Measurements from ENCODE around the gene EFNA5.
A peak's percentile ranks its signal among the peaks of the same experiment; 100 is the strongest.

The EFNA5 gene

GRCh38 chr5:107680799-107681198 is 10.1 kb upstream of the EFNA5 start:
- no peaks in the 10 kb centered on the region for H3K9me3 Mint-ChIP-seq
- H3K36me3 Mint-ChIP-seq: no peaks in the 10 kb centered on the region
- no peak overlapping the region for H3K27ac Mint-ChIP-seq
- no peaks in the 10 kb centered on the region for H3K4me1 Mint-ChIP-seq
- no peak overlapping the region for H3K4me3 Mint-ChIP-seq
- ATAC-seq (no peak), DNase-seq (ENCODE audit: low spot score in 2 of 2) (no peak)

GRCh38 chr5:107680099-107680498 is 9.4 kb upstream of the EFNA5 start:
- no peak for ATAC-seq
- no peak for DNase-seq (ENCODE audit: low spot score in 2 of 2)
- H3K9me3 Mint-ChIP-seq: no peaks in the 10 kb centered on the region

GRCh38 chr5:107676702-107677101 is 6.0 kb upstream of the EFNA5 start:
- ATAC-seq (no peak), DNase-seq (ENCODE audit: low spot score in 2 of 2) (no peak)
- H3K27ac Mint-ChIP-seq: no peak overlapping the region
- no peak overlapping the region for H3K4me3 Mint-ChIP-seq
- H3K9me3 Mint-ChIP-seq: no peaks in the 10 kb centered on the region
- no peaks in the 10 kb centered on the region for H3K36me3 Mint-ChIP-seq
- peaks cover 18% of the 10 kb centered on the region for H3K4me1 Mint-ChIP-seq

More at GRCh38 chr5:107680099-107680498, 9.4 kb upstream of the EFNA5 start:
- Mint-ChIP-seq H3K36me3 (no peaks in the 10 kb centered on the region), H3K27ac (no peak overlapping the region), H3K4me3 (no peak overlapping the region), H3K4me1 (no peaks in the 10 kb centered on the region)

- H3K4me1 Mint-ChIP-seq: peaks cover 31% of the 10 kb centered on the region
- no peaks in the 10 kb centered on the region for H3K36me3 Mint-ChIP-seq
- ATAC-seq (no peak), DNase-seq (ENCODE audit: low spot score in 2 of 2) (no peak)
- H3K9me3 Mint-ChIP-seq: no peaks in the 10 kb centered on the region
- H3K4me3 Mint-ChIP-seq: no peak overlapping the region
- no peak overlapping the region for H3K27ac Mint-ChIP-seq
Observed at GRCh38 chr5:107675201-107675600, 4.5 kb upstream of the EFNA5 start.

GRCh38 chr5:107674655-107675054 is 3.9 kb upstream of the EFNA5 start:
- H3K36me3 Mint-ChIP-seq: no peaks in the 10 kb centered on the region
- ATAC-seq (no peak), DNase-seq (ENCODE audit: low spot score in 2 of 2) (no peak)

GRCh38 chr5:107673368-107674136 is 2.8 kb upstream of the EFNA5 start:
- peak; percentile 79 for ATAC-seq
- Mint-ChIP-seq H3K27ac (no peak overlapping the region), H3K9me3 (no peaks in the 10 kb centered on the region), H3K4me3 (peak overlapping the region; percentile 75), H3K36me3 (no peaks in the 10 kb centered on the region), H3K4me1 (peaks cover 31% of the 10 kb centered on the region)
- peak; percentile 69 to 88 for DNase-seq (ENCODE audit: low spot score in 2 of 2)

More at GRCh38 chr5:107674655-107675054, 3.9 kb upstream of the EFNA5 start:
- no peak overlapping the region for H3K4me3 Mint-ChIP-seq
- H3K27ac Mint-ChIP-seq: no peak overlapping the region
- peaks cover 31% of the 10 kb centered on the region for H3K4me1 Mint-ChIP-seq
- H3K9me3 Mint-ChIP-seq: no peaks in the 10 kb centered on the region

GRCh38 chr5:107673039-107673367 is 2.3 kb upstream of the EFNA5 start:
- H3K36me3 Mint-ChIP-seq: no peaks in the 10 kb centered on the region
- DNase-seq (ENCODE audit: low spot score in 2 of 2) (no peak), ATAC-seq (no peak)
- H3K4me1 Mint-ChIP-seq: peaks cover 31% of the 10 kb centered on the region
- H3K9me3 Mint-ChIP-seq: no peaks in the 10 kb centered on the region
- H3K27ac Mint-ChIP-seq: no peak overlapping the region
- peak overlapping the region; percentile 75 for H3K4me3 Mint-ChIP-seq

GRCh38 chr5:107672211-107673038 is 1.7 kb upstream of the EFNA5 start:
- Mint-ChIP-seq H3K9me3 (no peaks in the 10 kb centered on the region), H3K27ac (no peak overlapping the region), H3K4me3 (peak overlapping the region; percentile 75), H3K36me3 (no peaks in the 10 kb centered on the region), H3K4me1 (peaks cover 31% of the 10 kb centered on the region)
- DNase-seq (ENCODE audit: low spot score in 2 of 2): no peak
- ATAC-seq: peak; percentile 36

- no peak for DNase-seq (ENCODE audit: low spot score in 2 of 2)
Observed at GRCh38 chr5:107671742-107672210, 1.0 kb upstream of the EFNA5 start.

GRCh38 chr5:107670087-107670931 is 428 bp downstream of the EFNA5 start:
- DNase-seq (ENCODE audit: low spot score in 2 of 2) (peak in 1 of 2 donors; percentile 55), ATAC-seq (peak; percentile 31)
- H3K36me3 Mint-ChIP-seq: no peaks in the 10 kb centered on the region
- peak overlapping the region; percentile 75 for H3K4me3 Mint-ChIP-seq
- peaks cover 31% of the 10 kb centered on the region for H3K4me1 Mint-ChIP-seq
- peak overlapping the region; percentile 32 for H3K27ac Mint-ChIP-seq
- no peaks in the 10 kb centered on the region for H3K9me3 Mint-ChIP-seq

More at GRCh38 chr5:107671742-107672210, 1.0 kb upstream of the EFNA5 start:
- no peaks in the 10 kb centered on the region for H3K9me3 Mint-ChIP-seq
- no peak overlapping the region for H3K27ac Mint-ChIP-seq
- ATAC-seq: no peak
- no peaks in the 10 kb centered on the region for H3K36me3 Mint-ChIP-seq
- H3K4me1 Mint-ChIP-seq: peaks cover 31% of the 10 kb centered on the region
- peak overlapping the region; percentile 75 for H3K4me3 Mint-ChIP-seq

- Mint-ChIP-seq H3K27ac (no peak overlapping the region), H3K9me3 (no peaks in the 10 kb centered on the region), H3K36me3 (no peaks in the 10 kb centered on the region), H3K4me1 (peaks cover 31% of the 10 kb centered on the region), H3K4me3 (peak overlapping the region; percentile 75)
- DNase-seq (ENCODE audit: low spot score in 2 of 2) (no peak), ATAC-seq (no peak)
Observed at GRCh38 chr5:107669096-107670031, 1.4 kb downstream of the EFNA5 start.

- Mint-ChIP-seq H3K4me1 (peaks cover 26% of the 10 kb centered on the region), H3K36me3 (no peaks in the 10 kb centered on the region), H3K4me3 (no peak overlapping the region), H3K9me3 (no peaks in the 10 kb centered on the region), H3K27ac (no peak overlapping the region)
- ATAC-seq: no peak
- no peak for DNase-seq (ENCODE audit: low spot score in 2 of 2)
Observed at GRCh38 chr5:107668154-107669095, 2.3 kb downstream of the EFNA5 start.

- no peaks in the 10 kb centered on the region for H3K36me3 Mint-ChIP-seq
- H3K27ac Mint-ChIP-seq: no peak overlapping the region
- no peak for ATAC-seq
- no peak for DNase-seq (ENCODE audit: low spot score in 2 of 2)
- no peaks in the 10 kb centered on the region for H3K9me3 Mint-ChIP-seq
- H3K4me1 Mint-ChIP-seq: peaks cover 8% of the 10 kb centered on the region
- no peak overlapping the region for H3K4me3 Mint-ChIP-seq
Observed at GRCh38 chr5:107666051-107666655, 4.6 kb downstream of the EFNA5 start.
